Prostate gland (tissue), 2 donors: ENCODE measurements around the gene RABGAP1. TPM values are rescaled to one million over a fixed set of nuclear protein-coding genes. Genes with fewer than 3 reads are reported as not detected.

ENCODE experiments used
- DNase-seq: peaks from one replicate; pipeline ENCODE4 v3.0.0-alpha.2; 2019; ENCODE audit warnings: low spot score
- H3K27ac ChIP-seq, 2 donors: fragments of 200-600 bp; sonication (generic); 2 replicates each; pipeline ENCODE4 v1.5.1; 2017 to 2019
- H3K27me3 ChIP-seq: fragments of 200-600 bp; sonication (generic); replicated peaks from 2 replicates; pipeline ENCODE4 v1.5.1; 2019; ENCODE audit not compliant: insufficient read depth
- H3K36me3 ChIP-seq, 2 donors: fragments of 200-600 bp; sonication (generic); 1 replicate in 1 of 2; 2 replicates in 1 of 2; pipeline versions ENCODE4 v1.5.1 to v1.8.1; 2017 to 2019
- H3K4me1 ChIP-seq: fragments of 200-600 bp; sonication (generic); replicated peaks from 2 replicates; pipeline ENCODE4 v1.5.1; 2019
- H3K4me3 ChIP-seq, 2 donors: fragments of 200-600 bp; sonication (generic); 2 replicates each; pipeline ENCODE4 v1.5.1; 2017 to 2019
- H3K9me3 ChIP-seq: fragments of 200-600 bp; sonication (generic); 2 replicates; pipeline ENCODE4 v1.5.1; 2017
- POLR2A ChIP-seq: fragments of 450-650 bp; IDR thresholded peaks from one replicate; pipeline ENCODE4 v1.6.1; 2016; ENCODE audit warnings: antibody characterized with exemption, mild to moderate bottlenecking
- POLR2AphosphoS5 ChIP-seq: sonication (generic); formaldehyde crosslinking; IDR thresholded peaks from one replicate; pipeline ENCODE4 v1.6.1; 2017; ENCODE audit warnings: antibody characterized with exemption
- WGBS: methylation state at CpG from one replicate; pipeline ENCODE4 v1.1.5; 2018; 5-methylcytosine and 5-hydroxymethylcytosine counted together
- intact Hi-C: fragments of 100-400 bp; cut with DNase I; formaldehyde crosslinking; loops from one replicate; pipeline ENCODE4 v1.14.2; 2022
- total RNA-seq, 2 donors: library from RNA; depleted of rRNA; stranded (reverse); fragments of >200 nt; gene quantifications; one replicate each; pipeline ENCODE4 v1.1.0, GENCODE V29; 2016
- TF ChIP-seq, protein P1 (sequence below), 4 experiments: fragments of 200-600 bp in 2 of 4; fragments of 450-650 bp in 2 of 4; sonication (generic) in 2 of 4; IDR thresholded peaks; 1 replicate in 3 of 4; 2 replicates in 1 of 4; pipeline ENCODE4 v1.5.1; 2016 to 2019; ENCODE audit warnings: antibody characterized with exemption in 4 of 4, mild to moderate bottlenecking in 2 of 4, moderate library complexity in 2 of 4

RABGAP1 gene
- total RNA-seq, 2 donors from 2014 or later = 59.8 to 104 TPM

- WGBS = 100% methylated on average over 1 of the region's 1 CpG
- intact Hi-C loops = no loop called here
- DNase-seq = no peak
- H3K4me3 ChIP-seq = no peak overlapping the region
- no peak for TF ChIP-seq POLR2A
- TF ChIP-seq, protein P1, sequence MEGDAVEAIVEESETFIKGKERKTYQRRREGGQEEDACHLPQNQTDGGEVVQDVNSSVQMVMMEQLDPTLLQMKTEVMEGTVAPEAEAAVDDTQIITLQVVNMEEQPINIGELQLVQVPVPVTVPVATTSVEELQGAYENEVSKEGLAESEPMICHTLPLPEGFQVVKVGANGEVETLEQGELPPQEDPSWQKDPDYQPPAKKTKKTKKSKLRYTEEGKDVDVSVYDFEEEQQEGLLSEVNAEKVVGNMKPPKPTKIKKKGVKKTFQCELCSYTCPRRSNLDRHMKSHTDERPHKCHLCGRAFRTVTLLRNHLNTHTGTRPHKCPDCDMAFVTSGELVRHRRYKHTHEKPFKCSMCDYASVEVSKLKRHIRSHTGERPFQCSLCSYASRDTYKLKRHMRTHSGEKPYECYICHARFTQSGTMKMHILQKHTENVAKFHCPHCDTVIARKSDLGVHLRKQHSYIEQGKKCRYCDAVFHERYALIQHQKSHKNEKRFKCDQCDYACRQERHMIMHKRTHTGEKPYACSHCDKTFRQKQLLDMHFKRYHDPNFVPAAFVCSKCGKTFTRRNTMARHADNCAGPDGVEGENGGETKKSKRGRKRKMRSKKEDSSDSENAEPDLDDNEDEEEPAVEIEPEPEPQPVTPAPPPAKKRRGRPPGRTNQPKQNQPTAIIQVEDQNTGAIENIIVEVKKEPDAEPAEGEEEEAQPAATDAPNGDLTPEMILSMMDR (IDR thresholded peaks at IDR 0.05) = no peak
- no peak for TF ChIP-seq POLR2AphosphoS5
- no peaks in the 10 kb centered on the region for H3K27me3 ChIP-seq
- no peaks in the 10 kb centered on the region for H3K9me3 ChIP-seq
- no peak overlapping the region for H3K27ac ChIP-seq
- no peaks in the 10 kb centered on the region for H3K4me1 ChIP-seq
- H3K36me3 ChIP-seq = no peaks in the 10 kb centered on the region
These were observed 59.7 kb downstream of the RABGAP1 start for GRCh38 chr9:123000371-123001068.

DNA sequence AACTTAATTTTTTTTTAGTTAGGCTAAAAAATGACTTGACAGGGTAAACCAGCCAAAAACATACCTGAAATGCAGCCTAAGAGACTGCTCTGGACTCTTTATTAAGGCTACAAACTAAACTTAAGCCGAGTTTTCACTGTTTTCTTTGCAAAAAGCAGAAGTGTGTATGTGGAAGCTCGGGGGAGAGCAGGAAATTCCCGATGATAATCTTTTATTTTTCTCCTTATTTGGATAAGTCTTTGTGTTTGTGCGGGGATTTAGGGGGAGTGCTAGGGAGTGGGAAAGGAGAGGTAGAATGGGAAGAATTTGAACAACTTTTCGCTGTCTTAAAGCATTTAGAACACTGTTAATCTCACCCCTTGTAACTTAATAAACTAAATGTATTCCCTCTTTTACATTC lies 61.9 kb downstream of the RABGAP1 start:
- no peak for DNase-seq
- TF ChIP-seq POLR2A (no peak), POLR2AphosphoS5 (no peak)
- TF ChIP-seq, protein P1 (IDR thresholded peaks at IDR 0.05) = no peak
- 51% methylated on average over 5 of the region's 5 CpGs for WGBS
- no peaks in the 10 kb centered on the region for H3K9me3 ChIP-seq
- intact Hi-C loops = no loop called here
- H3K4me3 ChIP-seq = no peak overlapping the region
- H3K36me3 ChIP-seq = no peaks in the 10 kb centered on the region
- H3K27ac ChIP-seq = no peak overlapping the region
- H3K4me1 ChIP-seq = no peaks in the 10 kb centered on the region
- no peaks in the 10 kb centered on the region for H3K27me3 ChIP-seq

DNA sequence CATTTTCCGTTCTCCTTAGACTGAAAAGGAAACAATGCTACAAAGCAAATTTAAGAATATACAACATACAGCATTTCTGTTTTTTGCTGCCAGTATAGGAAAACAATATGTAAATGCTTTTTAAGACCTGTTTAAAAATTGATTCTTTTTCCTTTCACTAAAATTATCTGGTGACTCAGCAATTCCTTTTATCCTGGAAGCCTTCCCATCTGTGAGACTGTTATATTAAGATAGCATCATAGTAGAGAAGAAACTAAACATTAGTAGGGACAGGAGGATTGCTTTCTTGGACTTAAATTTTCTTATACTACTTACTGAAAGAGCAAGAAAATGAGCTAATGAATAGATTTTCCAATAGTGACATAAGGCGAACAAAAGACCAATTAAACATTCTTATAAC lies 62.6 kb downstream of the RABGAP1 start:
- intact Hi-C loops = no loop called here
- Histone ChIP-seq H3K27ac (no peak overlapping the region), H3K36me3 (no peaks in the 10 kb centered on the region), H3K4me3 (no peak overlapping the region), H3K4me1 (no peaks in the 10 kb centered on the region), H3K27me3 (no peaks in the 10 kb centered on the region), H3K9me3 (no peaks in the 10 kb centered on the region)
- TF ChIP-seq POLR2AphosphoS5 (no peak), POLR2A (no peak)
- TF ChIP-seq, protein P1 (IDR thresholded peaks at IDR 0.05) = no peak
- DNase-seq = no peak
- 87% methylated on average over 2 of the region's 2 CpGs for WGBS

- H3K36me3 ChIP-seq = no peaks in the 10 kb centered on the region
- DNase-seq = no peak
- 78% methylated on average over 1 of the region's 1 CpG for WGBS
- H3K4me3 ChIP-seq = no peak overlapping the region
- intact Hi-C loops = no loop called here
- no peaks in the 10 kb centered on the region for H3K27me3 ChIP-seq
- TF ChIP-seq POLR2A (no peak), POLR2AphosphoS5 (no peak)
- TF ChIP-seq, protein P1 (IDR thresholded peaks at IDR 0.05) = no peak
- H3K9me3 ChIP-seq = no peaks in the 10 kb centered on the region
- H3K4me1 ChIP-seq = no peaks in the 10 kb centered on the region
- no peak overlapping the region for H3K27ac ChIP-seq
These were observed 65.1 kb downstream of the RABGAP1 start for GRCh38 chr9:123005964-123006363.

DNA sequence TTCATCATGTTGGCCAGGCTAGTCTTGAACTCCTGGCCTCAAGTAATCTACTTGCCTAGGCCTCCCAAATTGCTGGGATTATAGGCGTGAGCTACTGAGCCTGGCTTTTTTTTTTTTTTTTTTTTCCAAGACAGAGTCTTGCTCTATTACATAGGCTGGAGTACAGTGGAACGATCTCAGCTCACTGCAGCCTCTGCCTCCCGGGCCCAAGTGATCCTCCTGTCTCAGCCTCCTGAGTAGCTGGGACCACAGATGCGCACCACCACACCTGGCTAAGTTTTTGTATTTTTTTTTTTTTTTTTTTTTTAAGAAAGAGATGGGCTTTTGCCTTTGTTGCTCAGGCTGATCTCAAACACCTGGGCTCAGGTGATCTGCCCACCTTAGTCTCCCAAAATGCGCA lies 66.4 kb downstream of the RABGAP1 start:
- WGBS = 85% methylated on average over 5 of the region's 5 CpGs
- no peaks in the 10 kb centered on the region for H3K4me1 ChIP-seq
- TF ChIP-seq POLR2AphosphoS5 = no peak
- TF ChIP-seq, protein P1 (IDR thresholded peaks at IDR 0.05) = no peak
- TF ChIP-seq POLR2A = no peak
- no peaks in the 10 kb centered on the region for H3K36me3 ChIP-seq
- H3K27me3 ChIP-seq = no peaks in the 10 kb centered on the region
- no peak overlapping the region for H3K4me3 ChIP-seq
- H3K27ac ChIP-seq = no peak overlapping the region
- intact Hi-C loops = no loop called here
- H3K9me3 ChIP-seq = no peaks in the 10 kb centered on the region
- no peak for DNase-seq
